Stimulated activated memory B cell treated with anti-CD40 and anti-IgM and Interleukin-4, amounts not matched to agents 10 μg/mL and 1 μg/mL and 100 μg/mL, for 72 hours (primary cell): Measurements from ENCODE around the gene COL18A1.
"Not testable (repeated sequence)": the region's sequence is repeated elsewhere in the genome, so short reads cannot be mapped to it uniquely, and the experiment has no call there.

Experiments used
- ATAC-seq: fragments of 150-1000 bp; cut with Tn5 transposase; 2 replicates; pipeline ENCODE4 v1.10.0; 2021
- H3K27ac Mint-ChIP-seq: one replicate; pipeline ENCODE4 v1.8.0; 2022; ENCODE audit warnings: mild to moderate bottlenecking, mixed read lengths
- H3K27me3 Mint-ChIP-seq: one replicate; pipeline ENCODE4 v1.8.0; 2022; ENCODE audit warnings: mixed read lengths
- H3K36me3 Mint-ChIP-seq: one replicate; pipeline ENCODE4 v1.8.0; 2022; ENCODE audit warnings: mixed read lengths
- H3K4me1 Mint-ChIP-seq: one replicate; pipeline ENCODE4 v1.8.0; 2022; ENCODE audit warnings: mixed read lengths
- H3K4me3 Mint-ChIP-seq: one replicate; pipeline ENCODE4 v1.8.0; 2022; ENCODE audit warnings: mild to moderate bottlenecking, moderate library complexity, mixed read lengths
- H3K9me3 Mint-ChIP-seq: one replicate; pipeline ENCODE4 v1.8.0; 2022; ENCODE audit warnings: mixed read lengths

Gene COL18A1

DNA sequence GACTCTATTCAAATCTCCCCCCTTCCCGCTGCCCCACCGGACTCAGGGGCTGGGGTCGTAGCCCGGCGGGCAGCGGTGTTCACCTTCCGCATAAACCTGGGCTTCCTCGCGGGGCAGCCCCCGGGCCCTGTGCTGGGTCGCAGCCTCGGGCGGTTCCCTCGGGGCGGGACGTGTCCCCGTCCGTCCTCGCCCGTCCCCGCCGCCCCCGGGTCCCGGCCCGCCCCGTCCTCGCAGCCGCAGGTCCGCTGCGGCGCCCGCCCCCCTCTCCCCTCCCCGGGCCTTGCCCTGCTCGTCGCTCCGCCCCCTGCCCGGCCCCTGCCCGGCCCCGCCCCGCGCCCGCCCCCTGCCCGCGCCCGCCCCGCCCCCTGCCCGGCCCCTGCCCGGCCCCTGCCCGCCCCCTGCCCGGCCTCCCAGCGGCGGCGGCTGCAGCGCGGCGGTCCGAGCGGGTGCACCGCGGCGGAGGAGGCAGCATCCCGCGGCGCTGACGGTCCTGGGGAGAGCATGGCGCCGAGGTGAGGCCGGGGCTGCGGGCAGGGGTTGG, at the start of gene COL18A1:
COL18A1 (plus strand) TSS at position 436 of the 541 bp plus-strand sequence; CDS start at position 502, 66 bp downstream.
- Mint-ChIP-seq H3K36me3 (peaks cover 7% of the 10 kb centered on the region), H3K27me3 (peaks cover 85% of the 10 kb centered on the region), H3K4me3 (peak within 1 kb of the TSS; percentile 60), H3K4me1 (peaks cover 16% of the 10 kb centered on the region), H3K9me3 (peaks cover 6% of the 10 kb centered on the region), H3K27ac (no peak within 1 kb of the TSS)
- peak; percentile 34 for ATAC-seq

DNA sequence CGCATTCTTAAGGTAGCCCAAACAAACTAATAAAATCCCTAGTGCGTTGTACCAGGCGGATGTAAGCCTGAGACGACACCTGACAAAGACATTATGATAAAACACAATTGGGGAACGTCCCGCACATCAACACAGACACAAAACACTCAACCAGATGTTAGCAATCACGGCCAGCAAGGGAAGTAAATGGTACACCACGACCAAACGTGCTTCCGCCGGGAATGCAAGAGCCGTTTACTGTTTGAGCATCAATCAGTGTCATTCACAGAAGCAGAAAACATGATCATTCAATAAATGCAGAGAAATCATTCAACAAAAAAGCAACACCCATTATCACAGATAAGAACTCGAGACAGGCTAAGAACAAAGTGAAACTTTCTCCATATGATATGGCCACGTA, 49.4 kb upstream of the COL18A1 start:
- Mint-ChIP-seq H3K36me3 (no peaks in the 10 kb centered on the region), H3K9me3 (no peaks in the 10 kb centered on the region), H3K4me1 (peaks cover 10% of the 10 kb centered on the region), H3K27me3 (peaks cover 69% of the 10 kb centered on the region), H3K4me3 (no peak overlapping the region), H3K27ac (no peak overlapping the region)
- ATAC-seq = no peak

DNA sequence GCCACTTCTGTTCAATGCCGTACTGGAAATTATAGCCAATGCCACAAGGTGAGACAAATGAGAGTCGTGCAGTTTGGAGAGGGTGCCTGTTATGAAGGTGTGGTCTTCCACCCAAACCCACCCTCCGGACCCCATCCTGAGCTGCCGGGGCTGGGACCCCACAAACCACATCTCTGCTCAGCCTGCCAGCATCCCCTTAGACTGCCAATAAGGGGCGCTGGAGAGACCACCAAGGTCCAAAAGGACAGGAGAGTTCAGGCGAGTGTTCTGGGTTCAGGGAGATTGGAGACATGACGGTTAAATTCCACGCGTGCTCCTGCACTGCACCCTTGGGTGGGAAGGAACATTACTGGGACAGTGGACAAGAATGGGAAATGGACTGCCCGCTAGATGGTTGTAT, 48.7 kb upstream of the COL18A1 start:
- ATAC-seq = no peak
- H3K9me3 Mint-ChIP-seq = no peaks in the 10 kb centered on the region
- no peaks in the 10 kb centered on the region for H3K36me3 Mint-ChIP-seq
- H3K4me1 Mint-ChIP-seq = peaks cover 10% of the 10 kb centered on the region
- no peak overlapping the region for H3K4me3 Mint-ChIP-seq
- peaks cover 69% of the 10 kb centered on the region for H3K27me3 Mint-ChIP-seq
- no peak overlapping the region for H3K27ac Mint-ChIP-seq

DNA sequence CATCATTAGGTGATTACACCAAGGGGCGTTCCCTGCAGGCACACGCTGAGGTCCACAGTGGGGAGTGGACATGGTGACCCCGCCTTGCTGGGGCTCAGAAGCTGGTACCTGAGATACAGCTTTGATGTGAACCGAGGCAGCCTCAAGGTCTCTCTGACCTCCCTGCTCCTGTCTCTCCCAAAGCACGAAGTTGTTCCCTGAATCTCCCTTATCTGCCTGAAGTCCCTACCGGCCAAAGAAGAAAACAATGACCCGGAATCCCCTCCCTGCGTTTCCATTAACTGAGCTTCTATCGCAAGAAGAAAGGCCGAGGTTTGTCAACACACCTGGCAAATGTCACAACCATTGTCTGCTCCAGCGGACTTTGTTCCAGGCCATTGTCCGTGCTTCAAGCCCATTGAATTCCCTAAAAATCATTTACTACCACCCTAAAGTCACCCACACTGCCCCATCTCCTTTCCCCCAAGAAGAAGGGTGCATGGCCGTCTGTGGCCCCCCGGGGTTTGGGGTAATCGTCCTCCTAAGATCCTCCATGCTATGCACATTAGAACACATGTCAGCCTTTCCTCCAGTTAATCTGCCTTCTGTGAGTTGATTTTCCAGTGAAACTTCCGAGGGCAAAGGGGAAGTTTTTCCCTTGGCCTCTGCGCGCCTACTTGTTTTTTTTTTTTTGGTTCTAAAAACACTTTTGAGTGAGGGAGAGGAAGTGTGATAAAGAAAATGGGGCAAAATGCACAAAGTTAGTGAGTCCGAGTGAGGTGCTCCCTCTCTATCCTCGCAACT, 48.1 kb upstream of the COL18A1 start:
- Mint-ChIP-seq H3K36me3 (no peaks in the 10 kb centered on the region), H3K27me3 (peaks cover 68% of the 10 kb centered on the region), H3K4me3 (no peak overlapping the region), H3K9me3 (no peaks in the 10 kb centered on the region), H3K4me1 (peaks cover 10% of the 10 kb centered on the region), H3K27ac (no peak overlapping the region)
- no peak for ATAC-seq

DNA sequence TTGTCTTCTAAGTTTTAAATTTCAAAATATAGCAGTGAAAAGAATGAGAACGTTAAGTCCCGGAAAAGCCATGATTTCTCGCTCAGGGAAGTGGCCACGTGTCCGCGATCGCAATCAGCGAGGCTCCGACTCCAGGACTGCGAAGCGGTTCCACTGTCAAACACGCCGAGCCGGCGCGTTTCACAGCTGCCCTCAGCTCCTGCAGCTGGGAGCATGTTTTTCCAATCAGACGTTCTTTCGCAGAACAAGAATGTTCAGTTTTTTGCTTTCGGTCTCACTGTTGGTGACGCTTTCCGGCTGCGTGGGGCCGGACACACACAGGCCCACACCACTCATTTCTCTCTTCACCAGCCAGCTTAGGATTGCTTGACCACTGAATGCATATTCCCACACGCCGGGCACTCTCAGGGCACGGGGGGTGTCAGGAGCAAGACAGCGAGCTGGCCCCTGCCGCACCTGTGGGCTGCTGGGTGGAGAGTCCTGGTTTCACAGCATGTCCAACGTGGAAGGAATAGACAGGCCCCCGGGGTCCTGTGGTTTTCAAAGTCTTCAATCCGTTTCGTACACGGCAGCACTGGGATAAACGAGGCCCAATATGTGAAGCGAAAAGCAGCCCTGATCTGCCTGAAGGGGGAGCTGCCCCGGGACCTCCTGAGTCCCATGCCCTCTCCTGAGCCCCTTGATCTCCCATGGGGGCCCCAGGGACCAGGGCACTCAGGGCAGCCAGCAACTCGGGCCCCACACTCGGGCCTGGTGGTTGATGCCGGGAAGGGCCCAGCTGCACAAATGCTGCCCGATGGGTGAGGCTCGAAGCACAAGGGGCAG, 47.3 kb upstream of the COL18A1 start:
- H3K27ac Mint-ChIP-seq = no peak overlapping the region

DNA sequence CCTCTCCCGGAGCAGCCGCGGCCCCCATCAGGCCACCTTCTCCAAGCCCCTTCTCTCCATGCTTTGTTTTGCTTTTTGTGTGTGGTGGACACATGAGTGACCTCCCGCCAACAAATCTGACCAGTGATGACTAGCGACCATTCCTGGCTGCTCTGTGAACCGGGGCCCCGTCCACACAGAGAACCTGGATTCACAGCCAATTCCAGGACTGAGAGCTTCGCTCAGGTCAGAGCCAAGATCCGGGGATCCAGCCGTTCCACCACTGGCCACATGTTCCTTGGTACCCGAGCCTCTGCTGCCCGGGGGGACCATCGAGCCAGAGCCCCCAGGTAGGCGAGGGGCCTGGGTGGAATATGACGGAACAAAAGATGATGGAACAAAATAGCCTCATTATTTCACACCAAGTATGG, 46.7 kb upstream of the COL18A1 start:
- Mint-ChIP-seq H3K36me3 (no peaks in the 10 kb centered on the region), H3K4me1 (peaks cover 10% of the 10 kb centered on the region), H3K9me3 (no peaks in the 10 kb centered on the region), H3K27me3 (peaks cover 68% of the 10 kb centered on the region), H3K27ac (no peak overlapping the region), H3K4me3 (no peak overlapping the region)
- ATAC-seq = no peak

More for the DNA sequence above, 47.3 kb upstream of the COL18A1 start:
- no peak overlapping the region for H3K4me3 Mint-ChIP-seq
- no peaks in the 10 kb centered on the region for H3K9me3 Mint-ChIP-seq
- ATAC-seq = no peak
- H3K27me3 Mint-ChIP-seq = peaks cover 68% of the 10 kb centered on the region
- peaks cover 10% of the 10 kb centered on the region for H3K4me1 Mint-ChIP-seq
- no peaks in the 10 kb centered on the region for H3K36me3 Mint-ChIP-seq

DNA sequence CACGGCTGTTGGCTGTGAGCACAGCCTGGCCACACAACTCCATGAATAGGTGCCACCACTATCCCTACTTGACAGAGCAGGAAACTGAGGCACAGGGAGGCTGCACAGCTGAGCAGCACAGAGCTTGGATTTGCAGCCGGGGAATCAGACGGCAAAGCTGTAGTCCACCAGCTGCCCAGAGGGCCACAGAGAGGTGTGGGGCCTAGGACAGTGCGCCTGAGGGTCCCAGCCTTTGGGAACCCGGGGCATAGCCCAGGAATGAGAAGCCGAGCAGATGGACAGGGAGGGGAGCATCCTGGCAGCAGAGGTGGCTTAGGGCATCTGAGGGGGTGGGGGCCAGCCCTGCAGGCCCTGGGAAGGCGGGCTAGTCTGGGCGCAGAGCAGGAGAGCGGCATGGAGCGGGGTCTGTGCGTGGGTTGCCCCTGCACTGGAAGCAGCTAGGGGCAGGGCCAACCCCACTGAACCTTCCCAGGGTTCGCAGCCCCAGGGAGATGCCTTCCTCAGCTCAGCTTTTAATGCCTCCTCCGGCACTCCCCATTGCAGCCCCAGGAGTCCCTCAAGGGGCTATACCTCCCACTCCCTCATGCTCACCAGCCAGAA, 46.2 kb upstream of the COL18A1 start:
- Mint-ChIP-seq H3K4me1 (peaks cover 12% of the 10 kb centered on the region), H3K4me3 (no peak overlapping the region), H3K27me3 (peaks cover 71% of the 10 kb centered on the region), H3K9me3 (no peaks in the 10 kb centered on the region), H3K27ac (no peak overlapping the region), H3K36me3 (no peaks in the 10 kb centered on the region)
- no peak for ATAC-seq

DNA sequence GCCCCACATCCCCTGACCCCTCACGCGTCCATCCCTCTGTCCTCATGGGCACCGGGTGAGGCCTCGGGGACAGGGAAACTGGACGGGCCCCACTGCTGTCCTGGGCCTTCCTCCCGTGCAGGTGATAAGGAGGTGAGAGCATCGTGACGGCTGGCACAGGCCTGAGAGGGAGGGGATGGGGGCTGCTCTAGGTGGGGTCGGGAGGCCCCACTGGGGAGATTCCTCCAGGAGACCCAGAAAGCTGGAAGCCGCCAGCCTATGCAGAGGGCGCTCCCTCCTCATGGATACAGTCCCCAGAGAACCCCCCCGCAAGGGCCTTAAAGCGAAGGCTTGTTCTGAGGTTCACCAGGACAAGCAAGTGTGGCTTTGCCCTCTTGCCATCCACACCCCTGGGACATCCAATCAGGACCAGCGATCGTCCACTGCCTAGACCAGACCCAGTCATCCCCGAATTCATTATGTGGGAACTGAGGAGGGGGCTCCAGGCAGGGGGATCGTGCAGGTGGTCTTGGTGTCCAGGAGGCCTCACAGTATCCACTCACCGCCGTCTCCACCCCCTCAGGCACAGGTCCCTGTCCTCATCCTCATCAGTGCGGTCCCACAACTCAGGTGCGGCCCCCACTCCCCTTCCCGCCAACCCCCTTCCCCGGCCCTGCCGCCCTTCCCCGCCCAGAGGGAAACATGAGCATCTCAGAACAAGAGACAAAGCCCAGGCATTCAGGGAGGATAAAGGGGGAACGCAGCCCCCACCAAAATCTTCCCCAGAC, 45.3 kb upstream of the COL18A1 start:
- no peak overlapping the region for H3K27ac Mint-ChIP-seq
- peaks cover 78% of the 10 kb centered on the region for H3K27me3 Mint-ChIP-seq
- ATAC-seq = no peak
- H3K4me3 Mint-ChIP-seq = no peak overlapping the region
- no peaks in the 10 kb centered on the region for H3K36me3 Mint-ChIP-seq
- H3K4me1 Mint-ChIP-seq = peaks cover 18% of the 10 kb centered on the region
- H3K9me3 Mint-ChIP-seq = no peaks in the 10 kb centered on the region

DNA sequence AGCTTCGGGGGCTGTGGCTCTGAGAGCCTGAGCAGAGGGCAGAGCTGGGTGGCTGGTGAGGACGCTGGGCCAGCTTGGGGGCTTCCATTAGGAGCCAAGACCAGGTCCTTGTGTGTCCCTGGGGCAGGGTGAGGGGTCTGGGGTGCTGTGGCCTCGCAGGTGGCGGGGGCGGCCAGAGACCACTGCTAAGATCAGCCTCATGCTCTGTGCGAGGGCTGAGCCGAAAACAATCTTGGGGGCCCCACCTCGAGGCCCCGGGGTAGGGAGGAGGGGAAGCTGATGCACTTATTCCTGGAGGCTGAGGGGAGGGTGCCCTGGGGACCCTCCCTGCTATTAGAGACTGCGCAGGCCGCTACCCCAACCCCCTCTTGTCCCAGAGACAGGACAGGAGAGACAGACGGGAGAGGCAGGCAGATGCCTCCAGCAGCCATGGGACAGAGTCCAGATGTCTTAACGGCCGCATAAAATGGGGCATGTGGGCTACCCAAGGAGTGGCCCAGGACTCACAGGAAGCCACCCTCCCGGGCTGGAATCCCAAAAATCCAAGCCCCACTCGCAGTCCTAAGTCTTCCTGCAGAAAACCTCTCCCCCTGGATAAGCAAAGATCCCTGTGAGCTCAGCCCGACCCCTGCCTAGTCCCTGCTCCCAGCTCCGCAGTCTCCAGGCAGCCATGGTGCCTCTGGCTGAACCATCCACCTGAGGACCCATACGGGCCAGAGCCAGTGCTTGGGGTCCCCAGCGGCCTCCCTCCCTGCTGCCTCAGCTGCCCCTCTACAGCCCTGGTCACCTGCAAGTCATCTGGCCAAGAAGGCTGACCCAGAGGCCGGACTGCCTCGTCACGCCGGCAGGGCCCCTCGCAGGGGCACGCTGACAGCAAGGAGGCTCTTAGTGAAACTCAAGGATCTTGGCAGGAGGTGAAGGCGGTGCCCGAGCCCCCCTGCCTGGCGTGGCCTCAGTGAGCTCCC, 43.6 kb upstream of the COL18A1 start:
- Mint-ChIP-seq H3K36me3 (no peaks in the 10 kb centered on the region), H3K9me3 (no peaks in the 10 kb centered on the region), H3K4me1 (peaks cover 8% of the 10 kb centered on the region), H3K4me3 (no peak overlapping the region), H3K27me3 (peaks cover 68% of the 10 kb centered on the region), H3K27ac (no peak overlapping the region)
- ATAC-seq = no peak

DNA sequence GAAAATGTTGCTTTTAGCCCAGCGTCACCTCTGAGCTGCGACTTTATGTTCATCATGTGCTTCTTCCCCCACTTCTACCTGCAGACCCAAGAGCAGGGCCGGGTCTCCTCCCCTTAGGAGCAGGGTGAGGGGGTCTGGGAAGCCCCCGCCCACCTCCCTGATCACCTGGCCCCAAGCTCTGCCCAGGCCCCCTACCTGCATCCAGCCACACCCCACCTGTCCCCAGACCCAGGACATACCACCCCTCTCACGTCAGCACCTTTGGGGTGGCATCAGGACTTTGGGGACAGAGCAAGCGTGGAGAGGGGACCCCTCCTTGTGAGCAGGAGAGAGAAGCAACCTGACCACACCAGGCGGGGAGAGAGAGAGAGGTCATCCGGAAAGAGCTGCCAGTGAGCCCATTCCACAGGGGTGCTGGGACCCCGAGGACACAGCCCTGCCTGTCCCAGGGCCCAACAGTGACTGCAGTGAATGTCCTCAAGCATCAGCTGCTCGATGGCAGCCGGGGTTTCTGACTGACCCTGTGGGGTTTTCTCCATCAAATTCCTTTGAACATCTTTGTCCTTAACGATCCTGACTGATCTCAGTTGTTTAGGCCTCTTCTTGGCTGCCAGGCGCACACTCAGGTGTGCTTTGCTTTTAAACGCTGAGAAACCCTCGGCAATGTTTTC, 42.8 kb upstream of the COL18A1 start:
- peaks cover 8% of the 10 kb centered on the region for H3K4me1 Mint-ChIP-seq

DNA sequence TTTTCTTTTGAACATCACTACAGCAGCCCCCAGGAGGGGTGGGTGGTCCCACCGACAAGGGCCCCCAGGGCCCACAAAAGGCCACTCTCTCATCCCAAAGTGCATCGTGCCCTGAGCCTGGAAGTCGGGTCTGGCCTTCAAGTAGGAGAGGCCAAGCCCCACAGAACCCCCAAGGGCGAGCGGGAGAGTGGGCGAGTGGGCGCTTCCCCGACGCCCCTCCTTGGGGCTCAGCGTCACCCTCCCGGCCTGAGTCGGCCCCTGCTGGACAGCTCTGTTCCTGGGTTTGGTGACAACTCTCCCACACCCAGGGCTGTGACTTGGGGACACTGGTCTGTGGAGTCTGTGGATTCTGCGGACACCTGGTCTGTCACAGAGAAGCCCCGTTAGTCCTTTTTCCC, 42.2 kb upstream of the COL18A1 start:
- ATAC-seq = no peak
- Mint-ChIP-seq H3K27ac (no peak overlapping the region), H3K27me3 (peaks cover 68% of the 10 kb centered on the region)

More for the DNA sequence above, 42.8 kb upstream of the COL18A1 start:
- Mint-ChIP-seq H3K9me3 (no peaks in the 10 kb centered on the region), H3K27ac (no peak overlapping the region), H3K36me3 (no peaks in the 10 kb centered on the region), H3K4me3 (no peak overlapping the region), H3K27me3 (peaks cover 68% of the 10 kb centered on the region)
- ATAC-seq = no peak

DNA sequence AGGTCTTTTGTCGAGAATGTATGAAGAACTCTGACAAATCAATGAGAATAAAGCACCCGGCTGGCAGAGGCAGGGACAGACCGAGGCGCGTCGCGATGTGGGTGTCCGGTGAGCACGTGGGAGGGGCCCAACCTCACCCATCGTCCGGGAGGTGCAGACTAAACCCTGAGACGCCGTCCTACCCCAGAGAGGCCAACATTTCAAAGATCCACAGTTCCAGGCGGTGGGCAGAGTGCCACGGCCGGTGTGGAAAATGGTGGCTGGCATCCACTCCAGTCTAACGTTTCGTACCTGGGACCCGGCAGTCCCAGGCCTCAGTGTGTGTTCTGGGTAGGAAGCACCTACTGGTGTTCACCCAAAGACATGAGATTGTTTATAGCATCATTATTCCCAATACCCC, 41.7 kb upstream of the COL18A1 start:
- H3K36me3 Mint-ChIP-seq, H3K4me3 Mint-ChIP-seq, H3K4me1 Mint-ChIP-seq, ATAC-seq, H3K27ac Mint-ChIP-seq, H3K9me3 Mint-ChIP-seq: not testable (repeated sequence)
- H3K27me3 Mint-ChIP-seq = peaks cover 62% of the 10 kb centered on the region

More for the DNA sequence above, 42.2 kb upstream of the COL18A1 start:
- Mint-ChIP-seq H3K9me3 (no peaks in the 10 kb centered on the region), H3K4me1 (peaks cover 8% of the 10 kb centered on the region), H3K4me3 (no peak overlapping the region), H3K36me3 (no peaks in the 10 kb centered on the region)

DNA sequence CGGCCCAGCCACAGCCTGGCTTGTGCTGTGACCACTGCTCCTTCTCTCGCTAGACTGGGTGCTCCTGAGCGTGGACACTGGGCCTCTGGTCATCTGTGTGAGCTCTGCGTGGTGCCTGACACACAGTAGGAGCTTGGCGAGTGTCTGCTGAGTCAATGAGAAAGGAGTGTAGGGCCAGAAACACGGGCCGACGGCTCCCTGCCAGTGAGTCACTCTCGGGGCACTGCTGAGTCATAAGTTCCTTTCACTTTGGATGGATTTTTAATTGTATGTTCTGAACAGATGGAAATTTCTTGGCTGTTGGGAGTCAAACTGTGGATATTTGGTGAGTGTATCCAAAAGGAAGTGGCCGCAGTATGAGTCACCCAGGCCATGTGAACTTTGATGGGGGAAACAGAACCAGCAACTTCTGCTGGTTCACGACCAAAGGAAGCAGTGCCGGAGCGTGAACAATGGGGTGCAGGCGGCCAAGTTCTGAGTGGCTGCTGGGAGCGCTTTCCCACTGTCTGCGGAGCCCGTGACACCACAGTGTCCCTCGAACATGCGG, 41.0 kb upstream of the COL18A1 start:
- no peaks in the 10 kb centered on the region for H3K9me3 Mint-ChIP-seq
- H3K4me1 Mint-ChIP-seq = peaks cover 8% of the 10 kb centered on the region
- H3K27me3 Mint-ChIP-seq = peaks cover 60% of the 10 kb centered on the region
- H3K4me3 Mint-ChIP-seq = no peak overlapping the region
- no peaks in the 10 kb centered on the region for H3K36me3 Mint-ChIP-seq
- ATAC-seq = no peak
- no peak overlapping the region for H3K27ac Mint-ChIP-seq
